GM12891 (cell line): ENCODE measurements around the gene GLYATL1.

ENCODE experiments used
- DNase-seq: peaks from one replicate; pipeline ENCODE4 v3.0.0; 2011; ENCODE audit warnings: low spot score; ENCODE audit not compliant: insufficient read length
- FAIRE-seq: peaks from 2 replicates; lab custom pipeline; 2011; peaks lifted over from hg19 to GRCh38; lab: Jason Lieb, UNC
- PAX5 ChIP-seq: IDR thresholded peaks from 2 replicates; pipeline ENCODE4 v1.6.1; 2011; ENCODE audit warnings: low read length, moderate library complexity, mild to moderate bottlenecking; ENCODE audit not compliant: insufficient read depth, severe bottlenecking
- POLR2A ChIP-seq: IDR thresholded peaks from 2 replicates; pipeline ENCODE4 v1.6.1; 2011; ENCODE audit warnings: low read depth, low read length, control low read depth
- POLR2AphosphoS5 ChIP-seq: IDR thresholded peaks from 2 replicates; pipeline ENCODE4 v1.6.1; 2011; ENCODE audit warnings: low read depth, low read length, control low read depth
- POU2F2 ChIP-seq: IDR thresholded peaks from 2 replicates; pipeline ENCODE4 v1.6.1; 2011; ENCODE audit warnings: low read depth, mild to moderate bottlenecking, control low read depth, low read length, moderate library complexity
- SPI1 ChIP-seq: IDR thresholded peaks from 2 replicates; pipeline ENCODE4 v1.6.1; 2011; ENCODE audit warnings: low read depth, low read length, control low read depth
- TAF1 ChIP-seq: IDR thresholded peaks from 2 replicates; pipeline ENCODE4 v1.6.1; 2011; ENCODE audit warnings: low read depth, low read length, control low read depth

Gene GLYATL1

DNA sequence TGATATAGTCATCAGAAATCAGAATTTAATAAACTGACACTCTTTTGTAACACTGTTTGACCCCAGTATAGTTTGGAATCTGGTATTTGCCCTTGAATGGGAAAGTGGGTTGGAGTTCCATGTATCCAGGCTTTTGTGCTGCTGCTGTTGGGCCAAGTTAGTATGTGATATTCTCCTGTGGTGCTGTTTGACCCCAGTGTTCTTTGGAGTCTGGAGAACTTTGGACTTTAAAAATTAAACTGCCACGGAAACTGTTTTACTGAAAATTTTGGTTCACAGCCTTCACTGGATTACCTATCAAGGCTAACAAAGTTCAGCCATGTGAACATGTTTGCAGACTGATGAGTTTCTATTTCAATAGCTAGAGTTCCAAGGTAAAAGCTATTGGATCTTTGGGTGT, 740 bp downstream of the GLYATL1 start:
- no peak for TF ChIP-seq SPI1
- no peak for TF ChIP-seq POU2F2
- no peak for TF ChIP-seq POLR2AphosphoS5
- TF ChIP-seq POLR2A: no peak
- no peak for TF ChIP-seq TAF1
- TF ChIP-seq PAX5: no peak
- no peak for FAIRE-seq
- no peak for DNase-seq

- no peak for DNase-seq
- no peak for TF ChIP-seq SPI1
- no peak for TF ChIP-seq POU2F2
- no peak for TF ChIP-seq TAF1
- TF ChIP-seq PAX5: no peak
- TF ChIP-seq POLR2A: no peak
- TF ChIP-seq POLR2AphosphoS5: no peak
- FAIRE-seq: no peak
These were observed 2.5 kb downstream of the GLYATL1 start for GRCh38 chr11:58941838-58942237.

GRCh38 chr11:58945663-58946062, 6.4 kb downstream of the GLYATL1 start:
- TF ChIP-seq PAX5 (no peak), POU2F2 (no peak), POLR2A (no peak), SPI1 (no peak), TAF1 (no peak), POLR2AphosphoS5 (no peak)
- no peak for FAIRE-seq
- DNase-seq: no peak

DNA sequence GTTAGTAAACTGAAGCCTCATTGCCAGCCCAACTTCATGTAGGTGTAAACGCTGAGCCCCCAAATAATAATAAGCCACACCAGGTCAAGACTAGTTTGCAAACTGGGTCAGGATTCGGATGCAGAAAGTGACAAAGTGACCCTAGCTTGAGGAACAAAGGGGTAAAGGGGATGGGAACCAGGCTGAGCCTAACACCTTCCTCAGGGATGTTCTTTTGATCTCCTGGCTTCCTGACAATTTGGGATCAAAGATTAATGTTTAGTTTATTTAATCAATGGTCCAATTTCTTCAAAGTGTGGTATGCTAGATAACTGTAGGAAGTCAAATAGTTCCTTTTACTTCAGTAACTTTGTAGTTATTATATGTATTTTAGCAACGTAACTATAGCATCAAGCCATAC, 9.9 kb downstream of the GLYATL1 start:
- TF ChIP-seq POLR2A: no peak
- TF ChIP-seq SPI1: no peak
- TF ChIP-seq PAX5: no peak
- TF ChIP-seq POU2F2: no peak
- TF ChIP-seq TAF1: no peak
- TF ChIP-seq POLR2AphosphoS5: no peak
- FAIRE-seq: no peak
- DNase-seq: no peak

DNA sequence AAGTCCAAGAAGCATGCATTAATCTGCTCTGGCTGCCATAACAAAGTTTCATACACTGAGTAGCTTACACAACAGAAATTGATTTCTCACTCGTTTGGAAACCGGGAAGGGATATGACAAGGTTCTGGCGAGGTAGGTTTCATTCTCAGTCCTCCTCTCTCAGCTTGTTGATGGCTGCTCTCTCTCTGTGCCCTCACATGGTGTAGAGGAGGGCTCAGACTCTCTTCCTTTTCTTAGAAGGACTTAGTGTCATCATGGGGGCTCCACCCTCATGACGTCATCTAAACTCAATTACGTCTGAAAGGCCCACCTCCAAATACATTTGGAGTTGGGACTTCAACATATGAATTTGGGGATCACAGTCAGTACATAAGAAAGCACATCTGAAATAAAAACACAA, 18.6 kb downstream of the GLYATL1 start:
- TF ChIP-seq POU2F2: no peak
- TF ChIP-seq POLR2A: no peak
- TF ChIP-seq TAF1: no peak
- TF ChIP-seq PAX5: no peak
- no peak for TF ChIP-seq POLR2AphosphoS5
- TF ChIP-seq SPI1: no peak
- DNase-seq (no peak), FAIRE-seq (no peak)

GRCh38 chr11:58958500-58958899, 19.2 kb downstream of the GLYATL1 start:
- peak; percentile 20 for DNase-seq
- FAIRE-seq: peak; percentile 95

DNA sequence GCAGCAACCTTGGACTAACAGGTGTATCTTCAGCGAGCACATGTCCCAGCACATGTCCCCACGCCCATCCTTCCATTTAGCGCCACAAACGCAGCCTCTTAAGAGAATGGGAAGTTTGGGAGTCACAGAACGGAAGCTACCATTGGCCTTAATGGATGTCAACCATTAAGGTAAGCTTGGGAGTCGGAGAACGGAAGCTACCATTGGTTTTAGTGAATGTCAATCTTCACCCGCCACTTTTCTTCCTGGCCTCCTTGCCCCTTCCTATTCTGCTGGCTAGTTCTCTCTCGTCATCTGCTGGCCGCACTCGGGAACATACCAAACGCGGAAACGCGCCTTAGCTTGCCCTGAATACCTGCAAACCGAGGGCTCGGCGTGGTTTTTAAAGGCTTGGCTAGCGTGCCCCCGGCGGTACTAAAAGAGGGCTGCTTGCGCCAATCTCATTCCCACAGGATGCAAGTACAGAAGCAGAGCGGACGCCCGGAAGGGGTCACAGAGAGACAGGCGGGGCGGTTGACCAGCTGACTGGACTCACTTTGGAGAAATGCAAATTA, 24.3 kb downstream of the GLYATL1 start:
- no peak for TF ChIP-seq POLR2AphosphoS5
- TF ChIP-seq POU2F2: no peak
- no peak for TF ChIP-seq SPI1
- no peak for TF ChIP-seq TAF1
- no peak for TF ChIP-seq POLR2A
- no peak for TF ChIP-seq PAX5
- no peak for FAIRE-seq
- no peak for DNase-seq

More at GRCh38 chr11:58958500-58958899, 19.2 kb downstream of the GLYATL1 start:
- TF ChIP-seq POLR2AphosphoS5: no peak
- TF ChIP-seq TAF1: no peak
- TF ChIP-seq POU2F2: no peak
- TF ChIP-seq PAX5: no peak
- TF ChIP-seq SPI1: no peak
- TF ChIP-seq POLR2A: no peak

GRCh38 chr11:58965246-58965985, 26.1 kb downstream of the GLYATL1 start:
- DNase-seq: no peak
- no peak for FAIRE-seq
- TF ChIP-seq POLR2AphosphoS5 (no peak), TAF1 (no peak), POU2F2 (no peak), PAX5 (no peak), SPI1 (no peak), POLR2A (no peak)

DNA sequence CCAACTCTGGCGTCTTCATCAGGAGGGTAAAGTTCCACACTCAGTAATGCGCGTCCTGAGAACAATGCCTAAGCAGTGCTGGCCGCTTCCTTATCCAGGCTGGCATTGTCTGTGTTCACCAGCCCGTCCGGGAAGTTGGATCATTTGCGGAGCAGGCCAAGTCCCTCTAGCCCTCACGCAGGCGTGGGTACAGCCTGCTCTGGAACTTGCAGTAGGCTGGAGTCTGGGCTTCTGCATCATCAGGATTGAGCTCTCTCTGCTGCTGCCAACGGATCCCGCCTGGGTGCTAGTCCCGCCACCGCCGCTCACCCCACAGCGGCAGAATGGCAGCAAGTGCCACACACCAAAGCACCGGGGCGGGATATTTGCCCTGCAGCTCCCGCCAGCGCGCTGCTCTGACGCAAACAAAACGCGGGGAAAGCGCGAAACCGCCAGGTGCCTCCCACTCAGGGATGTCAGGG, 29.0 kb downstream of the GLYATL1 start:
- TF ChIP-seq PAX5 (no peak), POLR2AphosphoS5 (no peak)
- no peak for FAIRE-seq
- no peak for DNase-seq

GRCh38 chr11:58977470-58977869, 38.2 kb downstream of the GLYATL1 start:
- TF ChIP-seq TAF1: no peak

GRCh38 chr11:58979222-58979621, 39.9 kb downstream of the GLYATL1 start:
- no peak for FAIRE-seq
- no peak for TF ChIP-seq TAF1
- no peak for TF ChIP-seq POLR2AphosphoS5
- TF ChIP-seq SPI1: no peak
- TF ChIP-seq PAX5: no peak
- no peak for TF ChIP-seq POU2F2
- no peak for TF ChIP-seq POLR2A
- no peak for DNase-seq

More at GRCh38 chr11:58977470-58977869, 38.2 kb downstream of the GLYATL1 start:
- DNase-seq (no peak), FAIRE-seq (no peak)
